ENCODE measurements around the gene SRRM1.
"Not testable (repeated sequence)": the region's sequence is repeated elsewhere in the genome, so short reads cannot be mapped to it uniquely, and the experiment has no call there.

The SRRM1 gene

DNA sequence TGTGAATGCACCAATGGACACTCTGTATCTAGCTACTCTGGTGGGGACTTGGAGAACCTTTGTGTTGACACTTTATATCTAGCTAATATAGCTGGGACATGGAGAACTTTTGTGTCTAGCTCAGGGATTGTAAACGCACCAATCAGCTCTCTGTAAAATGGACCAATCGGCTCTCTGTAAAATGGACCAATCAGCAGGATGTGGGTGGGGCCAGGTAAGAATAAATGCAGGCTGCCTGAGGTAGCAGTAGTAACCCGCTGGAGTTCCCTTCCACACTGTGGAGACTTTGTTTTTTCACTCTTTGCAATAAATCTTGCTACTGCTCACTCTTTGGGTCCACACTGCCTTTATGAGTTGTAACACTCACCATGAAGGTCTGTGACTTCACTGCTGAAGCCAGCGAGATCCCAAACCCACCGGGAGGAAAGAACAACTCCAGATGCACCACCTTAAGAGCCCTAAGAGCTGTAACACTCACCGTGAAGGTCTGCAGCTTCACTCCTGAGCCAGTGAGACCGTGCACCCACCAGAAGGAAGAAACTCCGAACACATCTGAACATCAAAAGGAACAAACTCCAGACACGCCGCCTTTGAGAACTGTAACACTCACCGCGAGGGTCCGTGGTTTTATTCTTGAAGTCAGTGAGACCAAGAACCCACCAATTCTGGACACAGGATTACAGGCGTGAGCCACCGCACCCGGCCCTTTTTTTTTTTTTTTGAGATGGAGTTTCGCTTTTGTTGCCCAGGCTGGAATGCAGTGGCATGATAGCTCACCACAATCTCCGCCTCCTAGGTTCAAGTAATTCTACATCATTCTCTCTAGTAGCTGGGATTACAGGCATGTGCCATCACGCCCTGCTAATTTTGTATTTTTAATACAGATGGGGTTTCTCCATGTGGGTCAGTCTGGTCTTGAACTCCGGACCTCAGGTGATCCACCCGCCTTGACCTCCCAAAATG lies 79.3 kb downstream of the SRRM1 start:
- not testable (repeated sequence) for DNase-seq
